A549 (cell line): ENCODE measurements around the gene RBM39. TPM values are rescaled to one million over a fixed set of nuclear protein-coding genes. Genes with fewer than 3 reads are reported as not detected.
A peak's percentile ranks its signal among the peaks of the same experiment; 100 is the strongest.

ENCODE experiments used
- ATAC-seq, 2 experiments: fragments of 200-7000 bp in 1 of 2; fragments of >200 bp in 1 of 2; cut with Nextera tagmentation in 1 of 2; cut with Tn5 transposase in 1 of 2; 3 replicates each; pipeline versions ENCODE4 v1.8.0 to v1.9.1; 2018 to 2020; ENCODE audit warnings: mild to moderate bottlenecking in 1 of 2, moderate library complexity in 1 of 2
- CTCF ChIA-PET: fragments of 300-600 bp; sonication (Branson Sonifier 250); formaldehyde crosslinking; extraction: SDS; loops from one replicate; lab custom pipeline; 2021; ENCODE audit warnings: antibody characterized with exemption, inconsistent platforms; lab: Yijun Ruan, JAX
- POLR2A ChIA-PET: fragments of 350-600 bp; formaldehyde crosslinking; extraction: SDS; loops from one replicate; lab custom pipeline; 2021; ENCODE audit warnings: antibody characterized with exemption, inconsistent platforms; lab: Yijun Ruan, JAX
- DNase-seq, 2 experiments: peaks; one replicate each; pipeline versions ENCODE4 v3.0.0 to v3.0.0-alpha.2; 2011 to 2016; ENCODE audit warnings: low read depth in 1 of 2, low spot score in 1 of 2
- FAIRE-seq: peaks from 2 replicates; lab custom pipeline; 2011; peaks lifted over from hg19 to GRCh38; lab: Jason Lieb, UNC
- H3K27ac ChIP-seq, 2 experiments: fragments of >200 bp; sonication (Bioruptor Twin); formaldehyde crosslinking; 3 replicates each; pipeline ENCODE4 v1.5.1; 2016 to 2017
- H3K4me1 ChIP-seq: fragments of >200 bp; sonication (Bioruptor Twin); formaldehyde crosslinking; 3 replicates; pipeline ENCODE4 v1.6.1; 2016
- H3K4me2 ChIP-seq: fragments of >200 bp; sonication (Bioruptor Twin); formaldehyde crosslinking; 3 replicates; pipeline ENCODE4 v1.6.1; 2016
- H3K4me3 ChIP-seq: fragments of >200 bp; sonication (Bioruptor Twin); formaldehyde crosslinking; 3 replicates; pipeline ENCODE4 v1.5.1; 2016
- H3K9me3 ChIP-seq: fragments of >200 bp; sonication (Bioruptor Twin); formaldehyde crosslinking; 3 replicates; pipeline ENCODE4 v1.6.1; 2016
- BHLHE40 ChIP-seq: IDR thresholded peaks from 2 replicates; pipeline ENCODE4 v1.6.1; 2012; ENCODE audit warnings: low read depth, low read length, inconsistent platforms
- CBX2 ChIP-seq: fragments of 200-600 bp; sonication (generic); IDR thresholded peaks from 2 replicates; pipeline ENCODE4 v1.6.1; 2016; ENCODE audit warnings: low read depth, mild to moderate bottlenecking, borderline replicate concordance
- CHD2 ChIP-seq: fragments of 150-350 bp; IDR thresholded peaks from 2 replicates; pipeline ENCODE4 v1.6.1; 2014; ENCODE audit warnings: low read length; ENCODE audit not compliant: partially characterized antibody
- ESRRA ChIP-seq: fragments of 150-350 bp; IDR thresholded peaks from 2 replicates; pipeline ENCODE4 v1.6.1; 2014; ENCODE audit warnings: mild to moderate bottlenecking, low read length, borderline replicate concordance
- FOXS1 ChIP-seq: fragments of 250-450 bp; sonication (Bioruptor Pico); IDR thresholded peaks from 2 replicates; pipeline ENCODE4 v1.5.0; 2020; ENCODE audit warnings: mild to moderate bottlenecking, moderate library complexity
- GATA3 ChIP-seq: IDR thresholded peaks from 2 replicates; pipeline ENCODE4 v1.6.1; 2012; ENCODE audit warnings: borderline replicate concordance
- HDAC2 ChIP-seq: fragments of 200-600 bp; sonication (generic); IDR thresholded peaks from 2 replicates; pipeline ENCODE4 v1.6.1; 2016
- HOXA7 ChIP-seq: fragments of 250-450 bp; sonication (Bioruptor Pico); IDR thresholded peaks from 2 replicates; pipeline ENCODE4 v1.5.0; 2020; ENCODE audit warnings: mild to moderate bottlenecking, moderate library complexity
- HOXB5 ChIP-seq: fragments of 250-450 bp; sonication (Bioruptor Pico); IDR thresholded peaks from 2 replicates; pipeline ENCODE4 v1.5.0; 2020; ENCODE audit warnings: mild to moderate bottlenecking, moderate library complexity
- MYC ChIP-seq: IDR thresholded peaks from 2 replicates; pipeline ENCODE4 v1.6.1; 2012; ENCODE audit warnings: mild to moderate bottlenecking, inconsistent platforms, low read length, improper control_type of control experiment, borderline replicate concordance
- POLR2A ChIP-seq: IDR thresholded peaks from 2 replicates; pipeline ENCODE4 v1.6.1; 2012; ENCODE audit warnings: mild to moderate bottlenecking, low read length
- POLR2AphosphoS2 ChIP-seq: conservative IDR thresholded peaks from 2 replicates; pipeline ENCODE4 v1.6.1; 2012; ENCODE audit warnings: low read length, improper control_type of control experiment, inconsistent platforms
- RAD21 ChIP-seq, 2 experiments: fragments of >200 bp in 1 of 2; sonication (Bioruptor Twin) in 1 of 2; formaldehyde crosslinking in 1 of 2; IDR thresholded peaks in 1 of 2; conservative IDR thresholded peaks in 1 of 2; 2 replicates in 1 of 2; 3 replicates in 1 of 2; pipeline ENCODE4 v1.6.1; 2012 to 2018; ENCODE audit warnings: inconsistent platforms in 1 of 2
- RCOR1 ChIP-seq: fragments of 150-350 bp; IDR thresholded peaks from 2 replicates; pipeline ENCODE4 v1.6.1; 2014; ENCODE audit warnings: antibody characterized with exemption, low read length, low read depth
- WGBS: methylation state at CpG from one replicate; pipeline ENCODE4 v1.1.6; 2017; ENCODE audit errors: missing lambda C conversion rate; 5-methylcytosine and 5-hydroxymethylcytosine counted together
- polyA plus RNA-seq, 4 experiments: library from polyadenylated mRNA; depleted of rRNA in 3 of 4; stranded (reverse); fragments of >200 nt; fragmentation: RNase III in 1 of 4; extraction: RNeasy Plus Mini Kit Qiagen cat#74134 plus additional on column Dnase treatment in 1 of 4; gene quantifications; 2 replicates in 3 of 4; 3 replicates in 1 of 4; pipeline ENCODE4 v1.2.3, GENCODE V29; 2011 to 2017
- TF ChIP-seq, protein P1 (sequence below): fragments of 250-450 bp; sonication (Bioruptor Pico); IDR thresholded peaks from 2 replicates; pipeline ENCODE4 v1.5.0; 2021; ENCODE audit warnings: mild to moderate bottlenecking, moderate library complexity, borderline replicate concordance
- TF ChIP-seq, protein P2 (sequence below): IDR thresholded peaks from 2 replicates; pipeline ENCODE4 v1.6.1; 2012; ENCODE audit warnings: low read depth, borderline replicate concordance
- TF ChIP-seq, protein P3 (sequence below): fragments of 250-450 bp; sonication (Bioruptor Pico); IDR thresholded peaks from 2 replicates; pipeline ENCODE4 v1.5.0; 2020; ENCODE audit warnings: low read depth, mild to moderate bottlenecking, moderate library complexity
- TF ChIP-seq, protein P4 (sequence below): fragments of 450-650 bp; IDR thresholded peaks from 2 replicates; pipeline ENCODE4 v1.6.1; 2014; ENCODE audit warnings: antibody characterized with exemption
- TF ChIP-seq, protein P5 (sequence below): fragments of >200 bp; sonication (Bioruptor Twin); formaldehyde crosslinking; IDR thresholded peaks from 3 replicates; pipeline ENCODE4 v1.6.1; 2016
- TF ChIP-seq, protein P6 (sequence below): fragments of 200-600 bp; sonication (generic); IDR thresholded peaks from 2 replicates; pipeline ENCODE4 v1.6.1; 2016; ENCODE audit warnings: antibody characterized with exemption, mild to moderate bottlenecking, moderate library complexity

Gene RBM39
- polyA plus RNA-seq, 2 of the 4 experiments (the other 2 are of a cell fraction): 127 to 212 TPM

DNA sequence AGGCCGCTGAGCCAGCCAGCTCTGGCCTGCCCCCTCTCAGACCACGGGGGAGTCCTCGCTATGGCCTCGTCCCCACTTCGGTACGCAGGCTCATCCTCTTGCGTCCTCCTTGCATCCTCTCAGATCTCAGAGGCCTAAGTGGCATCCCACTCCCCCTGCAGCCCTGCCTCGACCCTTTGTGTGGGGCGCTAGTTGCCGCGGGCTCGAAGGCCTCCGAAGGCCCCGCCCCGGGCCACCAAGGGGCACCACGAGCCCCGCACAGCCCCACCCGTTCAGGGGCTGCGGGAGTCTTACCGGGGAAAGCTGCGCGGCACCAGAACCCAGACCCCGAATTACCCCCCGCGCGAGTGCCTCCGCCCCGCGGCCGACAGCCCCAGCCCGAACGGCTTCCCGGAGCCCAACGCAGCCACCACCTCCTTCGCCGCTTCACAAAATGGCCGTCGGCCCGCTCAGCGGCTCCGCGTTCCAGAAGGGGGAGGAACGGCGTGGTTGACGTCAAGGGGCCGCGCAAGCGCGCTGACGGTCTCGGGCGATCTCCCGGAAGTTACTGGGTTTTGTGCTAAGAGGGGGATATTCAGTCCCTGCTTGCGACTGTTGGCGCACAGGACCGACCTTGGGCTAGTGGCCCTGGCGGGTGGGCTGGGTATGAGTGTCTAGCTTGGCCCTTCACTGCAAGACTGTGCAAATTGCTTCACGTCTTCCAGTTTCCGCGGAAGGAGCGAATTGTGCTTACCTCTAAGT is 77.4 kb downstream of the RBM39 start, which contains the start of the genes CPNE1 and RBM12 (continued):
- TF ChIP-seq, protein P1, sequence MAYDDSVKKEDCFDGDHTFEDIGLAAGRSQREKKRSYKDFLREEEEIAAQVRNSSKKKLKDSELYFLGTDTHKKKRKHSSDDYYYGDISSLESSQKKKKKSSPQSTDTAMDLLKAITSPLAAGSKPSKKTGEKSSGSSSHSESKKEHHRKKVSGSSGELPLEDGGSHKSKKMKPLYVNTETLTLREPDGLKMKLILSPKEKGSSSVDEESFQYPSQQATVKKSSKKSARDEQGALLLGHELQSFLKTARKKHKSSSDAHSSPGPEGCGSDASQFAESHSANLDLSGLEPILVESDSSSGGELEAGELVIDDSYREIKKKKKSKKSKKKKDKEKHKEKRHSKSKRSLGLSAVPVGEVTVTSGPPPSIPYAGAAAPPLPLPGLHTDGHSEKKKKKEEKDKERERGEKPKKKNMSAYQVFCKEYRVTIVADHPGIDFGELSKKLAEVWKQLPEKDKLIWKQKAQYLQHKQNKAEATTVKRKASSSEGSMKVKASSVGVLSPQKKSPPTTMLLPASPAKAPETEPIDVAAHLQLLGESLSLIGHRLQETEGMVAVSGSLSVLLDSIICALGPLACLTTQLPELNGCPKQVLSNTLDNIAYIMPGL (CRISPR knock-in tag): peak; percentile 78; the same call in 1 of the 2 replicates
- TF ChIP-seq, protein P2, sequence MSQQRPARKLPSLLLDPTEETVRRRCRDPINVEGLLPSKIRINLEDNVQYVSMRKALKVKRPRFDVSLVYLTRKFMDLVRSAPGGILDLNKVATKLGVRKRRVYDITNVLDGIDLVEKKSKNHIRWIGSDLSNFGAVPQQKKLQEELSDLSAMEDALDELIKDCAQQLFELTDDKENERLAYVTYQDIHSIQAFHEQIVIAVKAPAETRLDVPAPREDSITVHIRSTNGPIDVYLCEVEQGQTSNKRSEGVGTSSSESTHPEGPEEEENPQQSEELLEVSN: peak; percentile 78

DNA sequence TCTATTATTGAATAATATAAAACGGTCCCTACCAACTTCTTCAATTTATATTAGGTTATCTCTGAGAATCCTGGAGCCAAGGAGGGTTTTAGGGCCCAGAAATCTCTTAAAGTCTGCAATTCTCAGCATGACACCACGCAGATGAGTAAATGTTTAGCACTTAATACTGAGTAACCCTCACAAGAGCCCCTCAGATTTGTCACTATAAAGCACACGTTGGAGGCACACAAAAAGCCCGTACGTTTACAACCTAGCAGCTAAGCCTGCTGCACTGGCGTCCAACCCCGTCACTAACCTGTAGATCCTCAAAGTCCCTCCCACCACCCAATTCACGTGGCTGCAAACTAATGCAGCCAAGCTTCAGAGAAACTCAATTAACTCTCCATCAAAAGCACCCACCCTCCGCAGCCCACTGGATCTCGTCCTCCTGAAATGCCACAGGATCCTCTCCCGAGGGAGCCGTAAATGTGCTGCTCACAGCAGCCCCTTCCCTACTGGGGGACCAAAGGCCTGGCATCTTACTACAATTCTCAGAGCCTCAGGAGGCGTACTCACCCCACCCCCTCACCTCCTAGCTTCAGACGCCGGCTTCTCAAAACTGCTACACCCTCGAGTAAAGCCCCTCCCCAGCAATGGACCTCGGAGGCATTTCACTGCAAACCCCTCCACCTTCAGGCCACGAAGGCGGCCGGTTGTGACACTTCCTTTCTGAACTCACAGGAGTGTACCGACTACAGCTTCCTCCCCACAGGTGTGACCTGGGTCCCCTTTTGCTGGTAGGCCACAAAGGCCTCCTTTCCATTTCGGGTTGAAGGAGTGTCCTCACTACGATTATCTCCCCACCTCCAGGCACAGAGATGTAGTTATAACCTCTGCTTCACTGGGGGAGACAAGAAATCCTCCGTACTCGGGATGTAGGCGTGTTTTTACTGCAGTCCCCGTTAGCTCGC is 78.3 kb downstream of the RBM39 start:
- Histone ChIP-seq H3K4me2 (peak overlapping the region; percentile 97), H3K4me1 (peaks cover 31% of the 10 kb centered on the region), H3K4me3 (peak overlapping the region; percentile 91), H3K27ac (peak overlapping the region; percentile 94 to 99), H3K9me3 (no peaks in the 10 kb centered on the region)
- TF ChIP-seq, protein P3, sequence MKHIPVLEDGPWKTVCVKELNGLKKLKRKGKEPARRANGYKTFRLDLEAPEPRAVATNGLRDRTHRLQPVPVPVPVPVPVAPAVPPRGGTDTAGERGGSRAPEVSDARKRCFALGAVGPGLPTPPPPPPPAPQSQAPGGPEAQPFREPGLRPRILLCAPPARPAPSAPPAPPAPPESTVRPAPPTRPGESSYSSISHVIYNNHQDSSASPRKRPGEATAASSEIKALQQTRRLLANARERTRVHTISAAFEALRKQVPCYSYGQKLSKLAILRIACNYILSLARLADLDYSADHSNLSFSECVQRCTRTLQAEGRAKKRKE (CRISPR knock-in tag): no peak
- peak; percentile 36; the same call in 1 of the 2 replicates for TF ChIP-seq HOXA7
- TF ChIP-seq, protein P4, sequence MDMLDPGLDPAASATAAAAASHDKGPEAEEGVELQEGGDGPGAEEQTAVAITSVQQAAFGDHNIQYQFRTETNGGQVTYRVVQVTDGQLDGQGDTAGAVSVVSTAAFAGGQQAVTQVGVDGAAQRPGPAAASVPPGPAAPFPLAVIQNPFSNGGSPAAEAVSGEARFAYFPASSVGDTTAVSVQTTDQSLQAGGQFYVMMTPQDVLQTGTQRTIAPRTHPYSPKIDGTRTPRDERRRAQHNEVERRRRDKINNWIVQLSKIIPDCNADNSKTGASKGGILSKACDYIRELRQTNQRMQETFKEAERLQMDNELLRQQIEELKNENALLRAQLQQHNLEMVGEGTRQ: no peak
- 0 out of 2 replicates have a peak, but pooled peaks have one; percentile 14 for TF ChIP-seq POLR2A
- ChIA-PET POLR2A (interaction anchor here (0.6 to 4.0 kb wide), 12 partner anchors 9 to 290 kb away, joined by 3 to 51 read pairs (median 4); partner anchors contain the start of genes NFS1, PHF20, RBM39 and ROMO1), CTCF (interaction anchor here (0.6 to 1.7 kb wide), 6 partner anchors 19 to 801 kb away, joined by 3 to 5 read pairs (median 4); no protein-coding TSS in a partner anchor)
- no peak for FAIRE-seq
- DNase-seq: peak; percentile 51 to 54
- WGBS: 3% methylated on average over 27 of the region's 28 CpGs
- ATAC-seq: peak; percentile 47 to 63

DNA sequence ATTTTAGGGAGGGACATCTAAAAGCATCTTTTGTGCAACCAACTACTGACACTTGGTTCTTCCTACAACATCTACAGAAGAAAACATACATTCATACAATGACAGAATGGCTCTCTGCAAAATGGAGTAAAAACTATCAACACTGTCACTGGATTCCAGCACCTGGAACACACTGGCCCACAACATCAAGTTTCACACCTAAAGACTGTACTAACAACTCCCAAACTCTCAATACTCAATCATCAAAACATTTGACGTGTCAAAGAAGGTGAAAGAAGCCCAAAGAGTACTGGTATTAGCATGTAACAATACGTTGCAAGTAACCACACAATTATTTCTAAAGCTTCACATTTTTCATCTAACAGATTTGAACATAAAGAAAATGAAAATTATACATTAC is 79.5 kb downstream of the RBM39 start:
- ATAC-seq: no peak
- Histone ChIP-seq H3K4me3 (peak overlapping the region; percentile 91), H3K27ac (no peak overlapping the region), H3K4me2 (peak overlapping the region; percentile 97), H3K4me1 (peaks cover 31% of the 10 kb centered on the region), H3K9me3 (no peaks in the 10 kb centered on the region)
- no peak for FAIRE-seq
- ChIA-PET POLR2A (interaction anchor here (1.9 kb wide), 1 partner anchor 14 kb away, joined by 7 read pairs; no protein-coding TSS in a partner anchor), CTCF (interaction anchor here (0.6 kb wide), 1 partner anchor 143 kb away, joined by 3 read pairs; no protein-coding TSS in a partner anchor)
- WGBS: 33% methylated on average over 2 of the region's 2 CpGs
- TF ChIP-seq FOXS1 (CRISPR knock-in tag): no peak
- TF ChIP-seq HOXA7: no peak
- no peak for TF ChIP-seq ESRRA
- no peak for TF ChIP-seq GATA3
- no peak for TF ChIP-seq CHD2
- TF ChIP-seq, protein P5, sequence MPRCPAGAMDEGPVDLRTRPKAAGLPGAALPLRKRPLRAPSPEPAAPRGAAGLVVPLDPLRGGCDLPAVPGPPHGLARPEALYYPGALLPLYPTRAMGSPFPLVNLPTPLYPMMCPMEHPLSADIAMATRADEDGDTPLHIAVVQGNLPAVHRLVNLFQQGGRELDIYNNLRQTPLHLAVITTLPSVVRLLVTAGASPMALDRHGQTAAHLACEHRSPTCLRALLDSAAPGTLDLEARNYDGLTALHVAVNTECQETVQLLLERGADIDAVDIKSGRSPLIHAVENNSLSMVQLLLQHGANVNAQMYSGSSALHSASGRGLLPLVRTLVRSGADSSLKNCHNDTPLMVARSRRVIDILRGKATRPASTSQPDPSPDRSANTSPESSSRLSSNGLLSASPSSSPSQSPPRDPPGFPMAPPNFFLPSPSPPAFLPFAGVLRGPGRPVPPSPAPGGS: no peak
- TF ChIP-seq MYC: no peak
- no peak for TF ChIP-seq RCOR1
- no peak for TF ChIP-seq HDAC2
- TF ChIP-seq HOXB5 (CRISPR knock-in tag): no peak
- no peak for TF ChIP-seq CBX2
- TF ChIP-seq BHLHE40: no peak
- TF ChIP-seq RAD21 (conservative IDR thresholded peaks at IDR 0.05 in 1 of 2, IDR thresholded peaks at IDR 0.05 in 1 of 2): no peak
- no peak for TF ChIP-seq POLR2AphosphoS2
- TF ChIP-seq, protein P6, sequence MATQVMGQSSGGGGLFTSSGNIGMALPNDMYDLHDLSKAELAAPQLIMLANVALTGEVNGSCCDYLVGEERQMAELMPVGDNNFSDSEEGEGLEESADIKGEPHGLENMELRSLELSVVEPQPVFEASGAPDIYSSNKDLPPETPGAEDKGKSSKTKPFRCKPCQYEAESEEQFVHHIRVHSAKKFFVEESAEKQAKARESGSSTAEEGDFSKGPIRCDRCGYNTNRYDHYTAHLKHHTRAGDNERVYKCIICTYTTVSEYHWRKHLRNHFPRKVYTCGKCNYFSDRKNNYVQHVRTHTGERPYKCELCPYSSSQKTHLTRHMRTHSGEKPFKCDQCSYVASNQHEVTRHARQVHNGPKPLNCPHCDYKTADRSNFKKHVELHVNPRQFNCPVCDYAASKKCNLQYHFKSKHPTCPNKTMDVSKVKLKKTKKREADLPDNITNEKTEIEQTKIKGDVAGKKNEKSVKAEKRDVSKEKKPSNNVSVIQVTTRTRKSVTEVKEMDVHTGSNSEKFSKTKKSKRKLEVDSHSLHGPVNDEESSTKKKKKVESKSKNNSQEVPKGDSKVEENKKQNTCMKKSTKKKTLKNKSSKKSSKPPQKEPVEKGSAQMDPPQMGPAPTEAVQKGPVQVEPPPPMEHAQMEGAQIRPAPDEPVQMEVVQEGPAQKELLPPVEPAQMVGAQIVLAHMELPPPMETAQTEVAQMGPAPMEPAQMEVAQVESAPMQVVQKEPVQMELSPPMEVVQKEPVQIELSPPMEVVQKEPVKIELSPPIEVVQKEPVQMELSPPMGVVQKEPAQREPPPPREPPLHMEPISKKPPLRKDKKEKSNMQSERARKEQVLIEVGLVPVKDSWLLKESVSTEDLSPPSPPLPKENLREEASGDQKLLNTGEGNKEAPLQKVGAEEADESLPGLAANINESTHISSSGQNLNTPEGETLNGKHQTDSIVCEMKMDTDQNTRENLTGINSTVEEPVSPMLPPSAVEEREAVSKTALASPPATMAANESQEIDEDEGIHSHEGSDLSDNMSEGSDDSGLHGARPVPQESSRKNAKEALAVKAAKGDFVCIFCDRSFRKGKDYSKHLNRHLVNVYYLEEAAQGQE: no peak
- DNase-seq: no peak
